NCI-H226 (cell line): ENCODE data around the gene GRAP2.
"Not testable (repeated sequence)": the region's sequence is repeated elsewhere in the genome, so short reads cannot be mapped to it uniquely, and the experiment has no call there.

Experiments used
- DNase-seq: peaks from one replicate; pipeline ENCODE4 v3.0.0-alpha.2; 2015

GRAP2 gene

GRCh38 chr22:39970742-39971141 is 69.9 kb downstream of the GRAP2 start:
- DNase-seq = no peak

- DNase-seq = no peak
These were observed 71.8 kb downstream of the GRAP2 start for GRCh38 chr22:39972641-39973040.

- DNase-seq = no peak
These were observed 72.8 kb downstream of the GRAP2 start for GRCh38 chr22:39973656-39974055.

GRCh38 chr22:39974065-39974464 is 73.2 kb downstream of the GRAP2 start:
- no peak for DNase-seq

- DNase-seq = no peak
These were observed 78.2 kb downstream of the GRAP2 start for GRCh38 chr22:39979048-39979447.

GRCh38 chr22:39979458-39979857 is 78.6 kb downstream of the GRAP2 start:
- DNase-seq = no peak

GRCh38 chr22:39980596-39980995 is 79.7 kb downstream of the GRAP2 start:
- no peak for DNase-seq

GRCh38 chr22:39983346-39983745 is 82.5 kb downstream of the GRAP2 start:
- no peak for DNase-seq

GRCh38 chr22:39984006-39984405 is 83.1 kb downstream of the GRAP2 start:
- DNase-seq = no peak

- DNase-seq = no peak
These were observed 83.9 kb downstream of the GRAP2 start for GRCh38 chr22:39984746-39985145.

- DNase-seq = no peak
These were observed 84.6 kb downstream of the GRAP2 start for GRCh38 chr22:39985383-39986035.

GRCh38 chr22:39988386-39989114 is 87.7 kb downstream of the GRAP2 start:
- DNase-seq = no peak

GRCh38 chr22:39989633-39990032 is 88.7 kb downstream of the GRAP2 start:
- DNase-seq = no peak

GRCh38 chr22:39990686-39991085 is 89.8 kb downstream of the GRAP2 start:
- no peak for DNase-seq

- no peak for DNase-seq
These were observed 90.4 kb downstream of the GRAP2 start for GRCh38 chr22:39991159-39991860.

GRCh38 chr22:39992088-39992826 is 91.4 kb downstream of the GRAP2 start:
- no peak for DNase-seq

GRCh38 chr22:39992894-39993293 is 92.0 kb downstream of the GRAP2 start:
- not testable (repeated sequence) for DNase-seq

- no peak for DNase-seq
These were observed 93.2 kb downstream of the GRAP2 start for GRCh38 chr22:39994041-39994565.

- no peak for DNase-seq
These were observed 93.9 kb downstream of the GRAP2 start, which contains the start of gene FAM83F for GRCh38 chr22:39994566-39995392. Gene FAM83F, plus strand, starts transcription at chr22:39994954. Its CDS starts 89 bp downstream, at chr22:39995043.

GRCh38 chr22:39995393-39996252 is 94.7 kb downstream of the GRAP2 start:
- no peak for DNase-seq

GRCh38 chr22:39996732-39997131 is 95.8 kb downstream of the GRAP2 start:
- DNase-seq = no peak
